Upper lobe of left lung (tissue), 6 donors: ENCODE results near the gene SLC35C1. TPM values are rescaled to one million over a fixed set of nuclear protein-coding genes. Genes with fewer than 3 reads are reported as not detected.
"Not testable (repeated sequence)": the region's sequence is repeated elsewhere in the genome, so short reads cannot be mapped to it uniquely, and the experiment has no call there.

Source experiments
- ATAC-seq, 2 donors: fragments of 200-7000 bp; cut with Tn5 transposase; one replicate each; pipeline ENCODE4 v1.9.1; 2022; ENCODE audit warnings: mild to moderate bottlenecking in 2 of 2, moderate library complexity in 2 of 2; ENCODE audit not compliant: low FRiP score in 2 of 2
- DNase-seq, 2 donors: peaks; one replicate each; pipeline ENCODE4 v3.0.0-alpha.2; 2019 to 2020
- H3K27ac ChIP-seq, 4 donors: fragments of 200-600 bp; sonication (generic); one replicate each; pipeline ENCODE4 v1.5.1; 2016 to 2019
- H3K27me3 ChIP-seq, 4 donors: fragments of 200-600 bp; sonication (generic); one replicate each; pipeline ENCODE4 v1.5.1; 2017 to 2019
- H3K36me3 ChIP-seq, 4 donors: fragments of 200-600 bp; sonication (generic); one replicate each; pipeline ENCODE4 v1.5.1; 2016 to 2019
- H3K4me1 ChIP-seq, 4 donors: fragments of 200-600 bp; sonication (generic); one replicate each; pipeline ENCODE4 v1.5.1; 2018 to 2019
- H3K4me3 ChIP-seq, 4 donors: fragments of 200-600 bp; sonication (generic); one replicate each; pipeline ENCODE4 v1.5.1; 2017 to 2019; ENCODE audit warnings: mild to moderate bottlenecking in 2 of 4, moderate library complexity in 1 of 4
- H3K9me3 ChIP-seq, 4 donors: fragments of 200-600 bp; sonication (generic); one replicate each; pipeline ENCODE4 v1.5.1; 2018 to 2019
- EP300 ChIP-seq, 4 donors: sonication (generic); formaldehyde crosslinking; IDR thresholded peaks; one replicate each; pipeline ENCODE4 v1.5.1; 2017; ENCODE audit warnings: antibody characterized with exemption in 4 of 4, control low read depth in 2 of 4
- POLR2A ChIP-seq, 4 donors: fragments of 450-650 bp; IDR thresholded peaks; one replicate each; pipeline ENCODE4 v1.5.1; 2016 to 2017; ENCODE audit warnings: antibody characterized with exemption in 4 of 4, mild to moderate bottlenecking in 2 of 4
- POLR2AphosphoS5 ChIP-seq, 2 donors: sonication (generic); formaldehyde crosslinking; IDR thresholded peaks; one replicate each; pipeline ENCODE4 v1.5.1; 2017; ENCODE audit warnings: antibody characterized with exemption in 2 of 2
- WGBS, 2 donors: methylation state at CpG; one replicate each; pipeline ENCODE4 v1.1.5; 2017 to 2018; 5-methylcytosine and 5-hydroxymethylcytosine counted together
- total RNA-seq, 6 donors: library from RNA; depleted of rRNA in 4 of 6; stranded (reverse); fragments of >200 nt in 4 of 6; gene quantifications; one replicate each; pipeline versions ENCODE4 v1.1.0 to v1.2.1, GENCODE V29; 2016 to 2021
- TF ChIP-seq, protein P1 (sequence below), 6 experiments: fragments of 450-650 bp in 4 of 6; fragments of 200-600 bp in 2 of 6; sonication (generic) in 2 of 6; IDR thresholded peaks; one replicate each; pipeline ENCODE4 v1.5.1; 2016 to 2019; ENCODE audit warnings: antibody characterized with exemption in 6 of 6
- donor health status: DM: no; HTN: no; CAD: no; lungs with moderate emphysema.
- donor health status: DM: no; HTN: yes; CAD: no; lungs with severe emphysema.

Gene SLC35C1
- total RNA-seq, 6 donors from 2014 or later: 18.3 to 50.9 (median 24.0) TPM

- ATAC-seq (no peak), DNase-seq (peak in 1 of 2 donors; percentile 67)
- peak overlapping the region in 3 of 4 donors; percentile 66 to 92 (median 80) for H3K4me3 ChIP-seq
- TF ChIP-seq POLR2A (IDR thresholded peaks at IDR 0.05) (no peak), POLR2AphosphoS5 (IDR thresholded peaks at IDR 0.05) (no peak), EP300 (IDR thresholded peaks at IDR 0.05) (no peak)
- TF ChIP-seq, protein P1, sequence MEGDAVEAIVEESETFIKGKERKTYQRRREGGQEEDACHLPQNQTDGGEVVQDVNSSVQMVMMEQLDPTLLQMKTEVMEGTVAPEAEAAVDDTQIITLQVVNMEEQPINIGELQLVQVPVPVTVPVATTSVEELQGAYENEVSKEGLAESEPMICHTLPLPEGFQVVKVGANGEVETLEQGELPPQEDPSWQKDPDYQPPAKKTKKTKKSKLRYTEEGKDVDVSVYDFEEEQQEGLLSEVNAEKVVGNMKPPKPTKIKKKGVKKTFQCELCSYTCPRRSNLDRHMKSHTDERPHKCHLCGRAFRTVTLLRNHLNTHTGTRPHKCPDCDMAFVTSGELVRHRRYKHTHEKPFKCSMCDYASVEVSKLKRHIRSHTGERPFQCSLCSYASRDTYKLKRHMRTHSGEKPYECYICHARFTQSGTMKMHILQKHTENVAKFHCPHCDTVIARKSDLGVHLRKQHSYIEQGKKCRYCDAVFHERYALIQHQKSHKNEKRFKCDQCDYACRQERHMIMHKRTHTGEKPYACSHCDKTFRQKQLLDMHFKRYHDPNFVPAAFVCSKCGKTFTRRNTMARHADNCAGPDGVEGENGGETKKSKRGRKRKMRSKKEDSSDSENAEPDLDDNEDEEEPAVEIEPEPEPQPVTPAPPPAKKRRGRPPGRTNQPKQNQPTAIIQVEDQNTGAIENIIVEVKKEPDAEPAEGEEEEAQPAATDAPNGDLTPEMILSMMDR (IDR thresholded peaks at IDR 0.05): no peak
- H3K27ac ChIP-seq: peak overlapping the region in 1 of 4 donors; percentile 92
- H3K27me3 ChIP-seq: no peaks in the 10 kb centered on the region
- 71 to 82% methylated on average over 20 of the region's 20 CpGs for WGBS, 2 donors
- H3K9me3 ChIP-seq: no peaks in the 10 kb centered on the region
- peaks cover 32 to 61% (median 36%) of the 10 kb centered on the region in 4 donors for H3K4me1 ChIP-seq
- H3K36me3 ChIP-seq: peaks cover 6 to 33% (median 22%) of the 10 kb centered on the region in 4 donors
Measured at GRCh38 chr11:45806072-45806933, 1.4 kb downstream of the SLC35C1 start.

DNA sequence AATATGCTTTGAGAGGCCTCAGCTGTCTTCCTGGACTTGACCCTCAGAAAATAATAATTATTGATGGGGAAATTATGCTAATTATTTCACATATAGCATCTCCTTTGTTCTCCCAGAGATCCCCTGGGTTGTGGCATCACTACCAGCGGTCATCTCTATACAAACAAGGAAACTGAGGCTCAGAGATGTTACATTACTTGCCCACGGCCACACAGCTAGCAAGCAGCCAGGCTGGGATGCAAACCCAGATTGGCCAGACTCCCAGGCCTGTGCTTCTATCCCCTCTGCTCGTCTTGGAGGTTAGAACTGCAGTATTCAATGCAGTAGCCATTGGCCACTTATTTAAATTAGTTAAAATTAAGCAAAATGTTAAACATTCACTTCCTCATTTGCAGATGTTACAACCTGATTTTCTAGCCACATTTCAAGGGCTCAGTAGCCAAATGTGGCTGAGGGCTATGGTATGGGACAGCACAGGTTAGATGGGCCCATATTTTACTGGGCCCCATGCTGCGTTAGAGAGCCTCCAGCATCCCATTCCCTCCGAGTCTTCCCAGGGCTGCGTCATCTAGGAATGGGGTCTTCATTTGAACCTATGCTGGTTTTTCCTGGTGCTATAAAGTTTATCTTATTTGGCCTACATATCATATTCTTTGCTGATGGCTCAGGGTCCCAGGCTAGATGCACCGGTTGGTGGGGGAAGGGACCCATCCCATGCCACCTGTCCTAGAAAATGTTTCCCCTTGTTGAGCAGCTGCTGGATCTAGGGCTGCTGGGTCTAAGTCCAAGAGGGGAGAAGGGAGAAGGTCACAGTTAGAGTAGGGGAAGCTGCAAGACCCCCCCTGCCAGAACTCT lies 2.2 kb downstream of the SLC35C1 start:
- peak overlapping the region in 1 of 4 donors; percentile 66 for H3K4me3 ChIP-seq
- DNase-seq (no peak), ATAC-seq (no peak)
- peaks cover 10 to 42% (median 31%) of the 10 kb centered on the region in 4 donors for H3K36me3 ChIP-seq
- H3K4me1 ChIP-seq: peaks cover 32 to 58% (median 34%) of the 10 kb centered on the region in 4 donors
- H3K27me3 ChIP-seq: no peaks in the 10 kb centered on the region
- WGBS, 2 donors: 71 to 76% methylated on average over 7 of the region's 7 CpGs
- H3K27ac ChIP-seq: no peak overlapping the region
- no peaks in the 10 kb centered on the region for H3K9me3 ChIP-seq
- no peak for TF ChIP-seq POLR2A (IDR thresholded peaks at IDR 0.05)
- TF ChIP-seq POLR2AphosphoS5 (IDR thresholded peaks at IDR 0.05): no peak
- TF ChIP-seq, protein P1 (IDR thresholded peaks at IDR 0.05): no peak
- no peak for TF ChIP-seq EP300 (IDR thresholded peaks at IDR 0.05)

GRCh38 chr11:45807792-45808238 lies 2.9 kb downstream of the SLC35C1 start:
- H3K27ac ChIP-seq: no peak overlapping the region
- TF ChIP-seq EP300 (IDR thresholded peaks at IDR 0.05): no peak
- H3K4me1 ChIP-seq: peaks cover 32 to 57% (median 34%) of the 10 kb centered on the region in 4 donors
- 57 to 80% methylated on average over 4 of the region's 4 CpGs for WGBS, 2 donors
- H3K27me3 ChIP-seq: no peaks in the 10 kb centered on the region
- peaks cover 10 to 47% (median 34%) of the 10 kb centered on the region in 4 donors for H3K36me3 ChIP-seq
- ATAC-seq (no peak), DNase-seq (no peak)
- no peaks in the 10 kb centered on the region for H3K9me3 ChIP-seq
- H3K4me3 ChIP-seq: peak overlapping the region in 1 of 4 donors; percentile 10

GRCh38 chr11:45808427-45808826 lies 3.5 kb downstream of the SLC35C1 start:
- H3K27me3 ChIP-seq, H3K9me3 ChIP-seq, ATAC-seq, DNase-seq, H3K4me3 ChIP-seq, H3K27ac ChIP-seq: not testable (repeated sequence)
- H3K36me3 ChIP-seq: peaks cover 10 to 47% (median 35%) of the 10 kb centered on the region in 4 donors
- peaks cover 32 to 57% (median 34%) of the 10 kb centered on the region in 4 donors for H3K4me1 ChIP-seq
- 94 to 97% methylated on average over 5 to 6 of the region's 6 CpGs for WGBS, 2 donors

DNA sequence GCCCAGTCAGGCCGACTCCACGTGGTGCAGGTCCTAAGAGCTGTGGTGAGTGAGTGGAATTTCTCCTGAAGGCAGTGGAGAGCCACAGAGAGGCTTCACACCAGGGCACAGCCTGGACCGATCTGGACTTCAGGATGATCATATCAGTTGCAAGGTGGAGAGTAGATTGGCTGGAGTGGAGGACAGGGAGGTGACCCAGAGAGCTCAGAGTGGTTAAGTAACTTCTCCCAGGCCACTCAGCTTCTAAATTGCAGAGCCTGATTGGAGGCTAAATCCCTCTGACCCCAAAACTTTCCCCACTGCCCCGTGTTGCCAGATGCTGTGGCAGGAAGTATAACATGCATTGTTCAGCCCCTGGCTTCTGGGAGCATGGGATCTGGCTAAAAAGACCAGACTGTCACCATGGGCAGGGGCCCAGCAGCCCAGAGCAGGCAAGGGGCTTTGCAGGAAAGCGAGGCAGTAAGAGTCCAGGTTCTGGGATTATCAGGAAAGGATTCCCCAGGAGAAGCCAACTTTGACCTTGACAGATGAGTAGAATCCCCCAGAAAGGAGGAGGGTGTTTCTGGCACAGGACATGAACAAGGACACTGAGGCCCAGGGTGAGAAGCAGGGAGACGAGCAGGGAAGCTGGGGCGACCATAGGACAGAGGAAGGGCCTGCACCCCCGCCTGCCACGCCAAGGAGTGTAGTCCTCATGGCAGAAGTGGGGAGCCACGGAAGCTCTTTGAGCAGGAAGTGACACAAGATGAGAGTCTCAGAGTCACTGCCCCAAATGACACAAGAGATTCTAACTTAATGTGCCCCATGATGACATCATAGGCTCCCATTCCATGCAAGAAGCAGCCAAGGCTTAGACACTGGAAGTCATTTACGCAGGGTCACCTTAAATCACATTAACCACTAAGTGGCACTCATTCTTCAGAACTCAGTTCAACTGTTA lies 4.8 kb downstream of the SLC35C1 start:
- H3K4me1 ChIP-seq: peaks cover 28 to 50% (median 32%) of the 10 kb centered on the region in 4 donors
- DNase-seq (no peak), ATAC-seq (no peak)
- no peak for TF ChIP-seq POLR2AphosphoS5 (IDR thresholded peaks at IDR 0.05)
- no peak for TF ChIP-seq EP300 (IDR thresholded peaks at IDR 0.05)
- TF ChIP-seq, protein P1 (IDR thresholded peaks at IDR 0.05): no peak
- no peak for TF ChIP-seq POLR2A (IDR thresholded peaks at IDR 0.05)
- peaks cover 10 to 47% (median 35%) of the 10 kb centered on the region in 4 donors for H3K36me3 ChIP-seq
- no peaks in the 10 kb centered on the region for H3K27me3 ChIP-seq
- H3K27ac ChIP-seq: no peak overlapping the region
- WGBS, 2 donors: 76 to 78% methylated on average over 11 of the region's 11 CpGs
- H3K4me3 ChIP-seq: no peak overlapping the region
- H3K9me3 ChIP-seq: no peaks in the 10 kb centered on the region
